ENCODE measurements around the gene MFSD12.

DNA sequence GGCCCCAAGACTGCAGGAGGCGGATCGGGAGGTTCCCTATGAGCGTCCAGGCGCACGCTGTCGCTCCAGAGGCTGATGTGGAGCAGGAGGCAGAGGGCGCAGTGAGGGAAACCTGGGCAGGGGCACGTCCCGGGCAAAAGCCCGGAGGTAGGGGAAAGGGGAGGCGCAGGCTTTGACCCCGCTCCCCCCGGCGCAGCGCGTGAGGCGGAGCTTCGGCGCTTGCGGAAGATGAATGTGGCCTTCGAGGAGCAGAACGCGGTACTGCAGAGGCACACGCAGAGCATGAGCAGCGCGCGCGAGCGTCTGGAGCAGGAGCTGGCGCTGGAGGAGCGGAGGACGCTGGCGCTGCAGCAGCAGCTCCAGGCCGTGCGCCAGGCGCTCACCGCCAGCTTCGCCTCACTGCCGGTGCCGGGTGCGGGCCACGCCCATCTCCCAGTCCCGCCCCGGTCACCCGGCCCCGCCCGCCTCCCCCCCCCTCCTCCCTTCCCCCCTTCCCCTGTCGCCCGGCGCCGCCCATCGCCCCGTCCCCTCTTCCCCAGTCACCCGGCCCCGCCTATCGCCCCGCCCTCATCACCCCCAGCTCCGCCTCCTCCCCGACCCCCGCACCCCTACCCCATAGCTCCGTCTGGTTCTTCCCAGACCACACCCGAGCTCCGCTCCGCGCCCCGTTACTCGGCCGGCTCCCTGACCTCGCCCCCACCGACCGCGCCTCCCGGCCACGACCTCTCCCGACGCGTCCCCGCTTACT is 19.5 kb upstream of the MFSD12 start:
- TF ChIP-seq EZH2 (IDR thresholded peaks at IDR 0.05; ENCODE audit: low read length, unreplicated experiment), result no peak
- TF ChIP-seq, protein P1, sequence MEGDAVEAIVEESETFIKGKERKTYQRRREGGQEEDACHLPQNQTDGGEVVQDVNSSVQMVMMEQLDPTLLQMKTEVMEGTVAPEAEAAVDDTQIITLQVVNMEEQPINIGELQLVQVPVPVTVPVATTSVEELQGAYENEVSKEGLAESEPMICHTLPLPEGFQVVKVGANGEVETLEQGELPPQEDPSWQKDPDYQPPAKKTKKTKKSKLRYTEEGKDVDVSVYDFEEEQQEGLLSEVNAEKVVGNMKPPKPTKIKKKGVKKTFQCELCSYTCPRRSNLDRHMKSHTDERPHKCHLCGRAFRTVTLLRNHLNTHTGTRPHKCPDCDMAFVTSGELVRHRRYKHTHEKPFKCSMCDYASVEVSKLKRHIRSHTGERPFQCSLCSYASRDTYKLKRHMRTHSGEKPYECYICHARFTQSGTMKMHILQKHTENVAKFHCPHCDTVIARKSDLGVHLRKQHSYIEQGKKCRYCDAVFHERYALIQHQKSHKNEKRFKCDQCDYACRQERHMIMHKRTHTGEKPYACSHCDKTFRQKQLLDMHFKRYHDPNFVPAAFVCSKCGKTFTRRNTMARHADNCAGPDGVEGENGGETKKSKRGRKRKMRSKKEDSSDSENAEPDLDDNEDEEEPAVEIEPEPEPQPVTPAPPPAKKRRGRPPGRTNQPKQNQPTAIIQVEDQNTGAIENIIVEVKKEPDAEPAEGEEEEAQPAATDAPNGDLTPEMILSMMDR (conservative IDR thresholded peaks at IDR 0.05; ENCODE audit: low read depth, low read length), result no peak

Data from PC-3 (cell line).